HEK293T (cell line): Measurements from ENCODE around the gene IL17RE.

Experiments
- BHLHE40 ChIP-seq: fragments of 450-650 bp; IDR thresholded peaks from 2 replicates; pipeline ENCODE4 v1.6.1; 2016; ENCODE audit warnings: mild to moderate bottlenecking, moderate library complexity, borderline replicate concordance
- FOXK2 ChIP-seq: fragments of 450-650 bp; IDR thresholded peaks from 2 replicates; pipeline ENCODE4 v1.6.1; 2016; ENCODE audit warnings: mild to moderate bottlenecking
- FOXM1 ChIP-seq: fragments of 450-650 bp; IDR thresholded peaks from 2 replicates; pipeline ENCODE4 v1.6.1; 2017; ENCODE audit warnings: mild to moderate bottlenecking, borderline replicate concordance
- HDGF ChIP-seq: fragments of 450-650 bp; IDR thresholded peaks from 2 replicates; pipeline ENCODE4 v1.6.1; 2017; ENCODE audit warnings: antibody characterized with exemption, borderline replicate concordance
- NFRKB ChIP-seq: fragments of 450-650 bp; IDR thresholded peaks from 2 replicates; pipeline ENCODE4 v1.6.1; 2016; ENCODE audit warnings: mild to moderate bottlenecking, moderate library complexity
- PKNOX1 ChIP-seq: fragments of 450-650 bp; IDR thresholded peaks from 2 replicates; pipeline ENCODE4 v1.6.1; 2016
- SP1 ChIP-seq: fragments of 450-650 bp; IDR thresholded peaks from 2 replicates; pipeline ENCODE4 v1.6.1; 2017
- TARDBP ChIP-seq: fragments of 450-650 bp; IDR thresholded peaks from 2 replicates; pipeline ENCODE4 v1.6.1; 2016

GRCh38 chr3:9908286-9908685, 5.6 kb downstream of the IL17RE start:
- TF ChIP-seq FOXK2 (no peak), PKNOX1 (no peak), FOXM1 (no peak), NFRKB (no peak), BHLHE40 (no peak), SP1 (no peak), TARDBP (no peak), HDGF (no peak)
